Cardiac muscle cell (in vitro differentiated cells and primary cell): Measurements from ENCODE around the gene SCGB3A1. TPM values are rescaled to one million over a fixed set of nuclear protein-coding genes. Genes with fewer than 3 reads are reported as not detected.
A peak's percentile ranks its signal among the peaks of the same experiment; 100 is the strongest.

ENCODE experiments used
- DNase-seq, 2 donors: peaks; one replicate each; pipeline versions ENCODE4 v3.0.0 to v3.0.0-alpha.2; 2010 to 2017; ENCODE audit warnings: low read depth in 1 of 2, low spot score in 1 of 2
- H3K27ac ChIP-seq: fragments of 200-600 bp; sonication (generic); 2 replicates; pipeline ENCODE4 v1.5.1; 2016
- H3K27me3 ChIP-seq: fragments of 200-600 bp; sonication (generic); 2 replicates; pipeline ENCODE4 v1.6.0; 2016; ENCODE audit warnings: control low read depth
- H3K36me3 ChIP-seq: fragments of 200-600 bp; sonication (generic); 2 replicates; pipeline ENCODE4 v1.5.1; 2016; ENCODE audit warnings: control low read depth
- H3K4me1 ChIP-seq: fragments of 200-600 bp; sonication (generic); 2 replicates; pipeline ENCODE4 v1.8.1; 2017; ENCODE audit warnings: low read depth, mild to moderate bottlenecking, mixed run types
- H3K4me3 ChIP-seq: fragments of 200-600 bp; sonication (generic); 2 replicates; pipeline ENCODE4 v1.5.1; 2016; ENCODE audit warnings: mild to moderate bottlenecking
- H3K9me3 ChIP-seq: fragments of 200-600 bp; sonication (generic); 2 replicates; pipeline ENCODE4 v1.5.1; 2017; ENCODE audit warnings: low read depth, mild to moderate bottlenecking, control low read depth
- polyA plus RNA-seq: library from polyadenylated mRNA; unstranded; fragments of >200 nt; fragmentation: Nextera tagmentation; extraction: Ambion mirVana; gene quantifications from 2 replicates; pipeline ENCODE4 v1.2.1, GENCODE V29; 2016
- total RNA-seq: library from RNA; depleted of rRNA; stranded (reverse); fragments of >200 nt; gene quantifications from 2 replicates; pipeline ENCODE4 v1.2.3, GENCODE V29; 2016
- TF ChIP-seq, protein P1 (sequence below): IDR thresholded peaks from 2 replicates; pipeline ENCODE4 v1.5.1; 2012; ENCODE audit warnings: low read depth, mild to moderate bottlenecking, low read length

Gene SCGB3A1
- total and polyA plus RNA-seq, 2 experiments from 2014 or later = 0.56 TPM; not detected in 1

DNA sequence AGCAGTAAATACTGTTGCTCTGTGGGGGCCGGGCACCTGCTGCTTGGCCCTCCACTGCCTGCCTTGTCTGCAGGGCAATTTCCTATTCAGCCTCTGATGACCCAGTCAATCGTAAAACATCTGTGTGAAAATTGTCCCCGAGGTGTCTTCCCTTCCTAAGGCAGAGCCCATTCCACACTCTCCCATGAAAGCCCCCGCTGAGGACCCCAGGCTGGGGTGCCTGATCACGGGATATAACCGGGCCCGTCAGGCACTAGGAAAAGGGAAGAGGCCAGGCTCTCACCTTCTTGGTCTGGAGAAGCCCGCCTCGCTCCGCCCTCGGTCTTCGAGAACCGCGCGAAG, 27.2 kb upstream of the SCGB3A1 start:
- TF ChIP-seq, protein P1, sequence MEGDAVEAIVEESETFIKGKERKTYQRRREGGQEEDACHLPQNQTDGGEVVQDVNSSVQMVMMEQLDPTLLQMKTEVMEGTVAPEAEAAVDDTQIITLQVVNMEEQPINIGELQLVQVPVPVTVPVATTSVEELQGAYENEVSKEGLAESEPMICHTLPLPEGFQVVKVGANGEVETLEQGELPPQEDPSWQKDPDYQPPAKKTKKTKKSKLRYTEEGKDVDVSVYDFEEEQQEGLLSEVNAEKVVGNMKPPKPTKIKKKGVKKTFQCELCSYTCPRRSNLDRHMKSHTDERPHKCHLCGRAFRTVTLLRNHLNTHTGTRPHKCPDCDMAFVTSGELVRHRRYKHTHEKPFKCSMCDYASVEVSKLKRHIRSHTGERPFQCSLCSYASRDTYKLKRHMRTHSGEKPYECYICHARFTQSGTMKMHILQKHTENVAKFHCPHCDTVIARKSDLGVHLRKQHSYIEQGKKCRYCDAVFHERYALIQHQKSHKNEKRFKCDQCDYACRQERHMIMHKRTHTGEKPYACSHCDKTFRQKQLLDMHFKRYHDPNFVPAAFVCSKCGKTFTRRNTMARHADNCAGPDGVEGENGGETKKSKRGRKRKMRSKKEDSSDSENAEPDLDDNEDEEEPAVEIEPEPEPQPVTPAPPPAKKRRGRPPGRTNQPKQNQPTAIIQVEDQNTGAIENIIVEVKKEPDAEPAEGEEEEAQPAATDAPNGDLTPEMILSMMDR = no peak
- Histone ChIP-seq H3K4me3 (peak overlapping the region; percentile 55), H3K4me1 (no peaks in the 10 kb centered on the region), H3K27ac (no peak overlapping the region), H3K27me3 (peaks cover 17% of the 10 kb centered on the region), H3K9me3 (no peaks in the 10 kb centered on the region), H3K36me3 (no peaks in the 10 kb centered on the region)
- DNase-seq = no peak

DNA sequence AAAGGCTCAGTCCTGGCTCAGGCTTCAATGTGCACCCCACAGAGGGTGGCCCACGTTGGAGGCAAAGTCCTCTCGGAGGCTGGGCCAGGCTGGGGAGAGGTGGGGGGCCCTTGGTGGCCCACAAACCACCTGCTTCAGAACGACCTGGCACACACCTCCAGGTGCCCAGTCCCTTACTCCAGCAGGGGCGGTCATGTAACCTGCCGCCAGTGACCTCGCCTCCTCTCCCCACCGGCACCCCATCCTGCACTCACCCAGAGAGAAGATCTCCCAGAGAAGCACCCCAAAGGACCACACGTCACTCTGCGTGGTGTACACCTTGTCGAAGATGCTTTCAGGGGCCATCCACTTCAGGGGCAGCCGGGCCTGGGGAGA, 22.5 kb upstream of the SCGB3A1 start:
- Histone ChIP-seq H3K4me3 (no peak overlapping the region), H3K27me3 (peaks cover 12% of the 10 kb centered on the region), H3K36me3 (no peaks in the 10 kb centered on the region), H3K4me1 (no peaks in the 10 kb centered on the region), H3K9me3 (no peaks in the 10 kb centered on the region), H3K27ac (no peak overlapping the region)
- DNase-seq = no peak
- TF ChIP-seq, protein P1 = no peak

DNA sequence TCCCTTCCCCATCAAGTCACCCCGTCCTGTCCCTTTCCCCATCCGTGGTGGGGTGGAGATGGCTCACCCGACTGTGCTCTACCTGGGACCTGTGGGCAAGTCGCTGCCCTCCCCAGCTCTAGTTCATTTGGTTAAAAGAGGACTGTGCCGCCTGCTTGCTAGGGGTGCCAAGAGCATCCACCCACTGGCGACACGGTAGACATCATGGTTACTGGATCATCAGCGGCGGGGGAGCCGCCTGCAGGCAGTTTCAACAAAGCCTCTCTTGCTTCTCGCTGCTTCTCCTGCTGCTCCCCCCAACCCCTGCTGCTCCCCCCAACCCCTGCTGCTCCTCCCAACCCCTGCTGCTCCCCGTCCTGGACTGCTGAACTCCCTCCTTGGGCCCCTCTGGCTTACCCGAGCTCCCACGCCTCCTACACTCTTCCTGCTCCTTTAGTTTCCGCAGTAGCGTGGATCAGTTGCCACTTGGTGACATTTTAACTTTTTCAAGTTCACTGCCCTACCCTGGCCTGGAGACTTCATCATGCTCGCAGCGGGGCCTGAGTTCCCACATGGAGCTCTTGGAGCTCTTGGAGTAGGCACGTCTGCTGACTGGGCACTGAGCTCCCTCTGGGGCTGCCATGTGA, 22.0 kb upstream of the SCGB3A1 start:
- Histone ChIP-seq H3K4me3 (no peak overlapping the region), H3K36me3 (no peaks in the 10 kb centered on the region), H3K9me3 (no peaks in the 10 kb centered on the region), H3K27me3 (peaks cover 7% of the 10 kb centered on the region), H3K27ac (no peak overlapping the region), H3K4me1 (peaks cover 5% of the 10 kb centered on the region)
- TF ChIP-seq, protein P1 = no peak
- no peak for DNase-seq

DNA sequence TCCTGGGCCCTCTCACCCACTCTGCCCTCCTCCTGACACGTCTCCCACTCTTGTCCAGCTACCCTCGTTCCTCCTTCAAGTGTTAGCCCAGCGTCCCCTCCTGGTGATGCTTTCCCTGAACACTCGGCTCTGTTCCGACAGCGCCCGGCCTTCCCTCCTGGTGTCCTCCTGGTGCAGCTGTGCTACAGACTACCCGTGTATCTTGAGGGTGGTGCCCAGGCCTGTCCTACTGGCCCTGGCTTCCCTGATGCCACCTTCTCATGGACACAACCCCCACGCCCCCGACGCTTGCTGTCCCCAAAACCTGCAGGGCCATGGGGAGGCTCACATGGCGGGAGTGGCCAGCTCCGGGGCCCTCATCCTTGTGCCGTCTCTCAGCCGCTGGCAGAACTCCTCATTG, 21.4 kb upstream of the SCGB3A1 start:
- peaks cover 7% of the 10 kb centered on the region for H3K27me3 ChIP-seq

DNA sequence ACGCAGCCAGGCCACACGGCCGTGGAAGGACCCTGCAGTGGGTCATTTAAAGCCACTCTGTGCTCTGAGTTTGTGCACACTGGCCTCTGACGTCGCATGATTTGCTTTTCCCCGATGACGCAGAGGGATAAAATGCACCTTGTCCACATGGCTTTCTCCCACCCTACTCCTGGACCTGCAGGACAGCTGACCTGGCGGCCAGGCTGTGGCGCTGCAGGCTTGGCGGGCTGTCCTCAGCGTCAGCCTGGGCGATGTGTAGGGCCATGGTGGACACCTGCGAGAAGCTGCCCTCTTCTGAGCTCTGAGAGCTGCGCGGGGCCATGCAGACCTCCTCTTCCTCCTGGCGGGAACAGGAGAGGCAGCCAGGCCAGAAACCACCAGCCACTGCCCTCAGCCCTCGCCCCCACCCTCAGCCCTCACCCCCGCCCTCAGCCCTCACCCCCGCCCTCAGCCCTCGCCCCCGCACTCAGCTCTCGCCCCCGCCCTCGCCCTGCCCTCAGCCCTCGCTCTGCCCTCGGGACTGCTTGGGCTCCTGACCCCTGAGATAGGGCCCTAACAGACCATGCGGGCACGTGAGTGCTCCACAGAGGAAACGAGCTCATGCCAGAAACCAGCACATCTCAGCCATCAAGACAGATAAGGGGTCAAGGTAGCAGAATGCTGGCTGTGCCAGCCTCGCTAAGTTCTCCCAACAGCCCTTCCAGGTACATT, 20.0 kb upstream of the SCGB3A1 start:
- TF ChIP-seq, protein P1 = no peak
- Histone ChIP-seq H3K9me3 (no peaks in the 10 kb centered on the region), H3K4me1 (peaks cover 12% of the 10 kb centered on the region), H3K27ac (no peak overlapping the region), H3K36me3 (no peaks in the 10 kb centered on the region), H3K27me3 (peaks cover under 1% of the 10 kb centered on the region), H3K4me3 (no peak overlapping the region)
- no peak for DNase-seq

More for the DNA sequence above, 21.4 kb upstream of the SCGB3A1 start:
- H3K4me3 ChIP-seq = no peak overlapping the region
- TF ChIP-seq, protein P1 = no peak
- no peaks in the 10 kb centered on the region for H3K36me3 ChIP-seq
- no peaks in the 10 kb centered on the region for H3K9me3 ChIP-seq
- DNase-seq = no peak
- H3K27ac ChIP-seq = no peak overlapping the region
- H3K4me1 ChIP-seq = peaks cover 11% of the 10 kb centered on the region
